Panc1 (cell line): ENCODE data around the gene SH3RF2. TPM values are rescaled to one million over a fixed set of nuclear protein-coding genes. Genes with fewer than 3 reads are reported as not detected.
A peak's percentile ranks its signal among the peaks of the same experiment; 100 is the strongest.

Experiments used
- ATAC-seq: fragments of 200-7000 bp; cut with Tn5 transposase; 2 replicates; pipeline ENCODE4 v1.9.1; 2020; ENCODE audit warnings: mild to moderate bottlenecking, moderate library complexity
- BruUV-seq: library from RNA; stranded (reverse); fragments of 400-500 nt; replicated peaks from 2 replicates; lab custom pipeline; 2021; lab: Mats Ljungman, UMichigan
- CTCF ChIA-PET: fragments of 300-600 bp; sonication (Branson Sonifier 250); formaldehyde crosslinking; loops from one replicate; lab custom pipeline; 2022; ENCODE audit warnings: antibody characterized with exemption; lab: Charles Lee
- POLR2A ChIA-PET: fragments of 300-600 bp; sonication (Branson Sonifier 250); formaldehyde crosslinking; loops from one replicate; lab custom pipeline; 2022; ENCODE audit warnings: antibody characterized with exemption; lab: Charles Lee
- DNase-seq: peaks from one replicate; pipeline ENCODE4 v3.0.0-alpha.2; 2010; ENCODE audit warnings: low read depth, low spot score
- H3K27ac ChIP-seq: 2 replicates; pipeline ENCODE4 v1.5.1; 2011; ENCODE audit warnings: mild to moderate bottlenecking, low read length, inconsistent platforms
- H3K27me3 ChIP-seq: fragments of 200-500 bp; sonication (Bioruptor generic); 2 replicates; pipeline ENCODE4 v1.6.0; 2014; ENCODE audit warnings: low read length, inconsistent platforms; ENCODE audit not compliant: control insufficient read depth, insufficient read depth
- H3K36me3 ChIP-seq: fragments of 200-500 bp; sonication (Bioruptor generic); 2 replicates; pipeline ENCODE4 v1.5.1; 2014; ENCODE audit warnings: inconsistent platforms, mild to moderate bottlenecking, low read length, moderate library complexity; ENCODE audit not compliant: control insufficient read depth, insufficient read depth
- H3K4me1 ChIP-seq: 2 replicates; pipeline ENCODE4 v1.5.1; 2011; ENCODE audit warnings: inconsistent platforms, mild to moderate bottlenecking, low read length, moderate library complexity; ENCODE audit not compliant: control insufficient read depth, insufficient read depth
- H3K4me3 ChIP-seq, 2 experiments: 2 replicates each; pipeline ENCODE4 v1.5.1; 2011 to 2012; ENCODE audit warnings: low read depth in 2 of 2, low read length in 2 of 2, mild to moderate bottlenecking in 2 of 2, inconsistent platforms in 1 of 2, moderate library complexity in 1 of 2
- H3K9me3 ChIP-seq: fragments of 200-500 bp; sonication (Bioruptor generic); 2 replicates; pipeline ENCODE4 v1.5.1; 2014; ENCODE audit warnings: low read depth, mild to moderate bottlenecking, inconsistent platforms, low read length, moderate library complexity; ENCODE audit not compliant: control insufficient read depth, insufficient read depth
- POLR2AphosphoS5 ChIP-seq: IDR thresholded peaks from 2 replicates; pipeline ENCODE4 v1.6.1; 2012; ENCODE audit warnings: mild to moderate bottlenecking, low read depth, low read length, moderate library complexity
- REST ChIP-seq, 2 experiments: IDR thresholded peaks; 2 replicates each; pipeline ENCODE4 v1.6.1; 2011 to 2012; ENCODE audit warnings: low read depth in 2 of 2, control low read depth in 1 of 2, low read length in 1 of 2, mild to moderate bottlenecking in 1 of 2, moderate library complexity in 1 of 2; ENCODE audit not compliant: insufficient read depth in 1 of 2
- SIN3A ChIP-seq: IDR thresholded peaks from 2 replicates; pipeline ENCODE4 v1.6.1; 2012; ENCODE audit warnings: low read depth, mild to moderate bottlenecking, low read length, moderate library complexity, borderline replicate concordance; ENCODE audit not compliant: insufficient read depth
- TCF7L2 ChIP-seq: IDR thresholded peaks from 2 replicates; pipeline ENCODE4 v1.6.1; 2011; ENCODE audit warnings: mild to moderate bottlenecking, low read depth, low read length, inconsistent platforms
- in situ Hi-C: cut with HindIII; loops from 2 replicates; pipeline ENCODE4 v1.10.0; 2016; ENCODE audit warnings: low sequenced_read_pairs, low pct_unique_long_range_greater_than_20kb
- intact Hi-C: fragments of 100-400 bp; cut with micrococcal nuclease; formaldehyde crosslinking; loops from one replicate; pipeline ENCODE4 v1.10.0; 2022; ENCODE audit not compliant: unreplicated experiment
- total RNA-seq: library from RNA; stranded (reverse); gene quantifications from one replicate; pipeline ENCODE4 v1.2.1, GENCODE V29; 2021; ENCODE audit not compliant: unreplicated experiment
- TF ChIP-seq, protein P1 (sequence below): fragments of 450-650 bp; IDR thresholded peaks from 2 replicates; pipeline ENCODE4 v1.5.1; 2017; ENCODE audit warnings: mild to moderate bottlenecking

The SH3RF2 gene
- total RNA-seq, 1 experiment from 2014 or later, result 23.1 TPM

DNA sequence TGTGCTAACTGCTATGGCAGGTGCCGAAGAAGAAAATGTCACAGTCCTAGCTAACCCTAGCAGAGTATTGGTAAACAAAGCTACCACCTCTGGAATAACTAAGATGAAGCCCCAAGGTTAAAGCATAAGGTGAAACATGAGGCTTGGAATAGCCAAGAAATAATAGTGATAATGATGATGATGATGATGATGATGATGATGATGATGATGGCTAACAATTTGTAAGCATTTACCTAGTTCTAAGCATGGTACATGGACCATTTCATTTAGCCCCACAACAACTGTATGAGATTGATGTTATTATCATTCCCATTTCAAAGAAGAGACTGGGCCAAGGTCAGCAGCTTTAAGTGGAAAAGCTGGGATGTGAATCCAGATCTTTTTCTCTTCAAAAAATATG is 35.3 kb downstream of the SH3RF2 start:
- Histone ChIP-seq H3K4me3 (no peak overlapping the region), H3K9me3 (no peaks in the 10 kb centered on the region), H3K27me3 (no peaks in the 10 kb centered on the region), H3K36me3 (no peaks in the 10 kb centered on the region), H3K27ac (peak overlapping the region; percentile 67; the same call in 1 of the 2 replicates), H3K4me1 (peaks cover 26% of the 10 kb centered on the region)
- BruUV-seq, result no TSS peak
- ATAC-seq (no peak), DNase-seq (no peak)
- POLR2A ChIA-PET, result no interaction called here
- CTCF ChIA-PET, result no interaction called here
- in situ Hi-C loops, result no loop called here
- TF ChIP-seq TCF7L2, result no peak
- TF ChIP-seq, protein P1, sequence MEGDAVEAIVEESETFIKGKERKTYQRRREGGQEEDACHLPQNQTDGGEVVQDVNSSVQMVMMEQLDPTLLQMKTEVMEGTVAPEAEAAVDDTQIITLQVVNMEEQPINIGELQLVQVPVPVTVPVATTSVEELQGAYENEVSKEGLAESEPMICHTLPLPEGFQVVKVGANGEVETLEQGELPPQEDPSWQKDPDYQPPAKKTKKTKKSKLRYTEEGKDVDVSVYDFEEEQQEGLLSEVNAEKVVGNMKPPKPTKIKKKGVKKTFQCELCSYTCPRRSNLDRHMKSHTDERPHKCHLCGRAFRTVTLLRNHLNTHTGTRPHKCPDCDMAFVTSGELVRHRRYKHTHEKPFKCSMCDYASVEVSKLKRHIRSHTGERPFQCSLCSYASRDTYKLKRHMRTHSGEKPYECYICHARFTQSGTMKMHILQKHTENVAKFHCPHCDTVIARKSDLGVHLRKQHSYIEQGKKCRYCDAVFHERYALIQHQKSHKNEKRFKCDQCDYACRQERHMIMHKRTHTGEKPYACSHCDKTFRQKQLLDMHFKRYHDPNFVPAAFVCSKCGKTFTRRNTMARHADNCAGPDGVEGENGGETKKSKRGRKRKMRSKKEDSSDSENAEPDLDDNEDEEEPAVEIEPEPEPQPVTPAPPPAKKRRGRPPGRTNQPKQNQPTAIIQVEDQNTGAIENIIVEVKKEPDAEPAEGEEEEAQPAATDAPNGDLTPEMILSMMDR, result no peak
- TF ChIP-seq REST (IDR thresholded peaks at IDR 0.05; ENCODE audit: insufficient read depth in 1 of 2, low read depth in 2 of 2, low read length in 1 of 2), result no peak
- TF ChIP-seq POLR2AphosphoS5, result no peak
- TF ChIP-seq SIN3A, result no peak
- intact Hi-C loops, result no loop called here

DNA sequence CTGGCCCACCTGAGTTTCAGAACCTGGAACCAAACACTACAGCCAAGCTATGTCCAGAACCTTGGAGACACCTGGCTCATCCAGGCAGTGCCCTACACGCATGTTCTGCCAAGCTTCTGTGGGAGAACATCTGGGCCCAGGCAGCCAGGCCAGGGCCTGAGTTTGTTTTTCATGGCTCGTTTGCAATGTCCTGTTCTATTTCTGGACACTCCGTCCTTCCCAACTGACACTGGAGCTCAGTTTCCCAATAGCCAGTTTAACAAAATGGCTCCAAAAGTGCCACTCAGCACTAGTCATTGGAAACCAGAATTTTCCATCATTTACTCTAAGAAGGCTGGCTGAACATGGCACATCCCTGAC is 38.6 kb downstream of the SH3RF2 start:
- in situ Hi-C loops, result no loop called here
- H3K27me3 ChIP-seq, result no peaks in the 10 kb centered on the region
- H3K27ac ChIP-seq, result peak overlapping the region; percentile 57
- no TSS peak for BruUV-seq
- TF ChIP-seq SIN3A (no peak), REST (IDR thresholded peaks at IDR 0.05; ENCODE audit: insufficient read depth in 1 of 2, low read depth in 2 of 2, low read length in 1 of 2) (no peak), TCF7L2 (no peak), POLR2AphosphoS5 (no peak)
- TF ChIP-seq, protein P1, result no peak
- H3K9me3 ChIP-seq, result no peaks in the 10 kb centered on the region
- DNase-seq (no peak), ATAC-seq (no peak)
- POLR2A ChIA-PET, result no interaction called here
- CTCF ChIA-PET, result no interaction called here
- intact Hi-C loops, result no loop called here
- peaks cover 35% of the 10 kb centered on the region for H3K4me1 ChIP-seq
- H3K36me3 ChIP-seq, result peaks cover 2% of the 10 kb centered on the region; the same call in 1 of the 2 replicates
- no peak overlapping the region for H3K4me3 ChIP-seq
